ENCODE measurements around the gene DMD. TPM values are rescaled to one million over a fixed set of nuclear protein-coding genes. Genes with fewer than 3 reads are reported as not detected.
"Not testable (repeated sequence)": the region's sequence is repeated elsewhere in the genome, so short reads cannot be mapped to it uniquely, and the experiment has no call there.

DMD gene
- total and polyA plus RNA-seq, 7 donors, result 2.5 to 260 (median 183) TPM

- WGBS, 2 donors, result 89 to 90% methylated on average over 1 of the region's 1 CpG
- no peaks in the 10 kb centered on the region for H3K27me3 ChIP-seq
- no peaks in the 10 kb centered on the region for H3K36me3 ChIP-seq
- intact Hi-C loops (cut with DNase I), result no loop called here
- H3K27ac ChIP-seq, result peak overlapping the region in 1 of 4 donors; percentile 23
- no peak overlapping the region for H3K4me3 ChIP-seq
- TF ChIP-seq POLR2AphosphoS5 (IDR thresholded peaks at IDR 0.05) (no peak), CTCF (IDR thresholded peaks at IDR 0.05) (no peak), EP300 (IDR thresholded peaks at IDR 0.05) (no peak), POLR2A (IDR thresholded peaks at IDR 0.05) (no peak)
- H3K9me3 ChIP-seq, result no peaks in the 10 kb centered on the region
- DNase-seq, result no peak
- H3K4me1 ChIP-seq, result peaks cover 0 to 10% (median 3%) of the 10 kb centered on the region in 4 donors
These were observed 129.0 kb downstream of the DMD start for GRCh38 chrX:33082371-33082770.

- WGBS, 2 donors, result 55 to 92% methylated on average over 3 of the region's 3 CpGs
- Histone ChIP-seq H3K27ac (no peak overlapping the region), H3K4me3 (no peak overlapping the region), H3K4me1 (no peaks in the 10 kb centered on the region), H3K27me3 (no peaks in the 10 kb centered on the region), H3K36me3 (no peaks in the 10 kb centered on the region), H3K9me3 (no peaks in the 10 kb centered on the region)
- DNase-seq, result no peak
- intact Hi-C loops (cut with DNase I), result no loop called here
- TF ChIP-seq EP300 (IDR thresholded peaks at IDR 0.05), result no peak
- TF ChIP-seq POLR2AphosphoS5 (IDR thresholded peaks at IDR 0.05), result no peak
- TF ChIP-seq CTCF (IDR thresholded peaks at IDR 0.05), result no peak
- TF ChIP-seq POLR2A (IDR thresholded peaks at IDR 0.05), result no peak
These were observed 133.1 kb downstream of the DMD start for GRCh38 chrX:33078273-33078672.

- WGBS, 2 donors, result 92 to 97% methylated on average over 11 of the region's 11 CpGs
- H3K4me1 ChIP-seq, result not testable (repeated sequence)
These were observed 137.7 kb downstream of the DMD start for GRCh38 chrX:33073660-33074059.

GRCh38 chrX:33065415-33065814 is 145.9 kb downstream of the DMD start:
- TF ChIP-seq EP300 (IDR thresholded peaks at IDR 0.05), result no peak
- no peak for TF ChIP-seq CTCF (IDR thresholded peaks at IDR 0.05)
- TF ChIP-seq POLR2A (IDR thresholded peaks at IDR 0.05), result no peak
- TF ChIP-seq POLR2AphosphoS5 (IDR thresholded peaks at IDR 0.05), result no peak
- Histone ChIP-seq H3K36me3 (no peaks in the 10 kb centered on the region), H3K27ac (no peak overlapping the region), H3K9me3 (no peaks in the 10 kb centered on the region), H3K27me3 (no peaks in the 10 kb centered on the region), H3K4me3 (no peak overlapping the region), H3K4me1 (no peaks in the 10 kb centered on the region)
- WGBS, 2 donors, result 81 to 97% methylated on average over 1 of the region's 1 CpG
- intact Hi-C loops (cut with DNase I), result no loop called here
- no peak for DNase-seq

More at GRCh38 chrX:33073660-33074059, 137.7 kb downstream of the DMD start:
- intact Hi-C loops (cut with DNase I); H3K4me3 ChIP-seq; DNase-seq; H3K9me3 ChIP-seq; H3K36me3 ChIP-seq; H3K27me3 ChIP-seq; H3K27ac ChIP-seq: not testable (repeated sequence)

GRCh38 chrX:33062041-33062440 is 149.3 kb downstream of the DMD start:
- Histone ChIP-seq H3K9me3 (no peaks in the 10 kb centered on the region), H3K27ac (no peak overlapping the region), H3K36me3 (no peaks in the 10 kb centered on the region), H3K27me3 (no peaks in the 10 kb centered on the region), H3K4me1 (no peaks in the 10 kb centered on the region), H3K4me3 (no peak overlapping the region)
- TF ChIP-seq CTCF (IDR thresholded peaks at IDR 0.05) (no peak), POLR2A (IDR thresholded peaks at IDR 0.05) (no peak)
- DNase-seq, result no peak
- 89 to 94% methylated on average over 1 of the region's 1 CpG for WGBS, 2 donors
- intact Hi-C loops (cut with DNase I), result no loop called here

All from sigmoid colon (tissue), 7 donors.